IPS-18c (cell line): ENCODE results near the gene PARL.
A peak's percentile ranks its signal among the peaks of the same experiment; 100 is the strongest.

Source experiments
- H3K4me3 ChIP-seq: 2 replicates; pipeline ENCODE4 v1.7.0; 2013; ENCODE audit warnings: low read depth, mild to moderate bottlenecking, low read length, moderate library complexity; ENCODE audit not compliant: insufficient read depth
- H3K9me3 ChIP-seq: one replicate; pipeline ENCODE4 v1.6.1; 2013; ENCODE audit warnings: mild to moderate bottlenecking, low read length, moderate library complexity; ENCODE audit not compliant: control insufficient read depth, insufficient read depth

The PARL gene, protein sequence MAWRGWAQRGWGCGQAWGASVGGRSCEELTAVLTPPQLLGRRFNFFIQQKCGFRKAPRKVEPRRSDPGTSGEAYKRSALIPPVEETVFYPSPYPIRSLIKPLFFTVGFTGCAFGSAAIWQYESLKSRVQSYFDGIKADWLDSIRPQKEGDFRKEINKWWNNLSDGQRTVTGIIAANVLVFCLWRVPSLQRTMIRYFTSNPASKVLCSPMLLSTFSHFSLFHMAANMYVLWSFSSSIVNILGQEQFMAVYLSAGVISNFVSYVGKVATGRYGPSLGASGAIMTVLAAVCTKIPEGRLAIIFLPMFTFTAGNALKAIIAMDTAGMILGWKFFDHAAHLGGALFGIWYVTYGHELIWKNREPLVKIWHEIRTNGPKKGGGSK

DNA sequence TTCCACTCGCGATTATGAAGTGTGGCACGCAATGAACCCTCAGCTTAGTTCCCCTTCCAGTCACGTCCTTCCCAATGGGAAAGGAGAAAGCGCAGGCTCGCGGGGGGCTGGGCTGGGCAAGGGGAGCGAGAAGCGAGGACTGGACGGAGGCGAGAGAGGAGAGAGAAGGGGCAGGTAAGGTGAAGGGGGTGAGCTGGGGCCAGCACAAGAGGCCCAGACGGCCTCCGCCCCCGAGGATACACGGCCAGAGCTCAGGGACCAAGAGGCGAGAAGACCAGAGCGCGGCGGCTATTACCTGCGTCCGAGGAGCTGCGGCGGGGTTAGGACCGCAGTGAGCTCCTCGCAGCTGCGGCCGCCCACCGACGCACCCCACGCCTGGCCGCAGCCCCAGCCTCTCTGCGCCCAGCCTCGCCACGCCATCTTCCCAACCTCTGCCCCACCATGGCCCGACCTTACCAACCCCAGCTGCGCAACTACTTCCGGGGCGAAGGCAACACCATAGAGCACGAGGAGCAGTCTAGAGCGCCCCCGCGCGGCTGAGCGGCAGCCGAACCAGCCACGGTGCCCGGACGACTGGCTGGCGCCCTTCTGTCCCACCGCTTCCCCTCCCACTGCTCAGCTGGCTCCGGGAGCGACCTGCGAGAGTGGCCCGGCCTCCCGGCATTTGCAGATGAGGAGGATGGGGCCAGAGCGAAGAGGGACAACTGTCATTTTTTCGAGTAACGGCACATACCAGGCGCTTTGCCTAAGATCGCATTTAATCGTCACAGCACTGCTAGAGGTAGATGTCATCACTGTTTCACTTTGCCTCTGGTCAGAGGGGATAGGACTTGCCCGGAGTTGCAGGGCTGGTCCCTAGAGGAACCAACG, at the start of gene PARL:
TSS of gene PARL (minus strand) at position 454 of the 870 bp plus-strand sequence. CDS start at position 420, 34 bp downstream.
- peak within 1 kb of the TSS; percentile 95 for H3K4me3 ChIP-seq
- H3K9me3 ChIP-seq, result no peaks in the 10 kb centered on the region

DNA sequence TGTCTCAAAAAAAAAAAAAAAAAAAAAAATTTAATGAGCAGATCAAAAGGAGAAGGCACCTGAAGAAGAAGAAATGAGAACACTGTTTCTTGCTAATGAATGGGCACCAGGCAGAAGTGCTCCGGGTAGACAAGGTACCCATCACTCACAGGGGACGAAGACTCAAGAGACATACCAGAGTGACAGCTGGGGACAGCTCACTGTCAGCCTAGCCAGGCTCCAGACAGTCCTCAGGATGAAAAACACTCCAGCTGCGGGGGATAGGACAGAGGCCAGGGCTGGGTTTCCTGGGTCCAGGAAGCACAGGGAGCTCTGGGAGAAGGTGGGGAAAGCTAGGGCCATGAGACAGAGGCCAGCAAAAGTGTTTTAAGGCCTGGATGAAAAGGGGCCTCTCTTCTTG, 48.5 kb upstream of the PARL start:
- Histone ChIP-seq H3K9me3 (no peaks in the 10 kb centered on the region), H3K4me3 (no peak overlapping the region)

- no peak overlapping the region for H3K4me3 ChIP-seq
- no peaks in the 10 kb centered on the region for H3K9me3 ChIP-seq
Observed at GRCh38 chr3:183931881-183932280, 47.2 kb upstream of the PARL start.

DNA sequence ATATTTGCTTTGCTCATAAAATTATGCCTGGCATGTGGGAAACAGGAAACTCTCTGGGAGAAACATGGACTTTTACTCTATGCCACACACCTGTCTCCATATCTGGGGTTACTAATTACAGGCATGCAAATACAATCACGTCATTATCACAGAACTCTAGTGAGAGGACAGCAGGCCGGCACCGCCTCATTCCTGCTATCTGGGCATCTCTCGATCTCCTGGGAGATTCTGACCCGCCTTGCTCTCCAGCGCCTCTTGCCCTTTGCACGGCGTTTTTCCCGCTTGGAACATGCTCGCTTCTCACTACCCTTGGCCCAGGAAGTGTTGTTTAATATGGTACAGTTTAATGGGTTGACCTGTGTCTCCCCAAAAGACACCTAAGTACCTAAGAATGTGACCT, 45.4 kb upstream of the PARL start:
- H3K9me3 ChIP-seq, result no peaks in the 10 kb centered on the region
- no peak overlapping the region for H3K4me3 ChIP-seq

- H3K4me3 ChIP-seq, result no peak overlapping the region
- H3K9me3 ChIP-seq, result no peaks in the 10 kb centered on the region
Observed at GRCh38 chr3:183927059-183927458, 42.4 kb upstream of the PARL start.

DNA sequence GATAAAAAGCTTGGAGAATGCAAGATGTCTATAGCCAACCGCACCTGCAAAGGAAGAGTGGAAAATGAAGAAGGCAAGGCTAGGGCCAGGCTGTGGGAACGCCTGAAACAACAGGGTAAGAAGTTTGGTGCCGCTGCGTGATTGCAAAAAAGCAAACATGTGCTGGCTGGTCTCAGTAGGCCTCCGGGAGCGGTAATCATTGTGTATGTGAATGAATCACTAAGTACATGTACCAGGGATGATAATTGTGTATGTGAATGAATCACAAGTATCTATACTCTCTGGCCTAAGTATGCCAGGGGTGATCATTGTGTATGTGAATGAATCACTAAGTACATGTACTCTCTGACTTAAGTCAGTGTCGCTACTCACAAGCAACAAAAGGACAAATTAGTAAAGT, 40.3 kb upstream of the PARL start:
- H3K9me3 ChIP-seq, result no peaks in the 10 kb centered on the region
- H3K4me3 ChIP-seq, result no peak overlapping the region

GRCh38 chr3:183924543-183924942, 39.9 kb upstream of the PARL start:
- Histone ChIP-seq H3K4me3 (no peak overlapping the region), H3K9me3 (no peaks in the 10 kb centered on the region)

- Histone ChIP-seq H3K9me3 (no peaks in the 10 kb centered on the region), H3K4me3 (no peak overlapping the region)
Observed at GRCh38 chr3:183922421-183922820, 37.7 kb upstream of the PARL start.

DNA sequence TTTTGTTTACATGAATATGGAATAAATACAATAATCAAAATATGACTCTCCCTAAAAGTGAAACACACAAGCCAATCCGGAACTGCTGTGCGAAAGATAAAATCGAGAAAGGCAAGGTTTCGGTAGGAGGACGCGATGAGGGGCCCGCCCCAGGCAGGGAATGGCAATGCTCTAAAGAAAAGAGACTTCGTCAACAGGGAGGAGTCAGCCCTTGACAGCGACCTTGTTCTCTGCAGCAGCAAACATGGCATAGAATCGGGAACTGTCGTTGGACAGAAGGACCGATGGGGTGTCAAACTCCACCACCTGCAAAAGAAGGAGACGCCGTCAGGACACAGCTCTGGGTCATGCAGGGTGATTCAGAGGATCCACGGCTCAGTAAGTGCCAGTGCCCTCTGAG, 36.4 kb upstream of the PARL start:
- Histone ChIP-seq H3K4me3 (no peak overlapping the region; the same call in 1 of the 2 replicates), H3K9me3 (no peaks in the 10 kb centered on the region)

- Histone ChIP-seq H3K4me3 (no peak overlapping the region), H3K9me3 (no peaks in the 10 kb centered on the region)
Observed at GRCh38 chr3:183920416-183920815, 35.7 kb upstream of the PARL start.

GRCh38 chr3:183918178-183918577, 33.5 kb upstream of the PARL start:
- Histone ChIP-seq H3K9me3 (no peaks in the 10 kb centered on the region), H3K4me3 (no peak overlapping the region)

DNA sequence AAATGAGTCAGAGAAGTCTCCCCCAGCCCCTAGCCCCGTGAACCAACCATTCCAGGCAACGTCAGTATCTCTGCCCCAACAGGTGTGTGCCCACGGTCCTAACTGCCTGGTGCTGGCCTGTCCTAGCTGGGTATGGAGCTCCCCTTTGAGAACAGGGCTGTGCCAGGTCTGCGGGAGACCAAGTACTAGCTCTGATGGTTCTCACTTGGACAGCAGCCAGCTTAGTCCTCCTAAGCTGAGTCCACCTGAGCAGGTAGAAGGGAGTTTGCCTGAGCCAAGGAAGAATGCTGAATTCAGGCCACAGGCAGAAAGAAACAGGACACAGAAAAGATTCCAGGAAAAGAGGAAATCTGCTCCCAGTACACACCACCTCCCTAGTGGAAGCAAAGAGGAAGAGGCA, 33.1 kb upstream of the PARL start:
- Histone ChIP-seq H3K4me3 (no peak overlapping the region), H3K9me3 (no peaks in the 10 kb centered on the region)

- H3K4me3 ChIP-seq, result no peak overlapping the region
Observed at GRCh38 chr3:183914856-183915255, 30.2 kb upstream of the PARL start.

GRCh38 chr3:183913580-183913920, 28.9 kb upstream of the PARL start:
- Histone ChIP-seq H3K4me3 (no peak overlapping the region), H3K9me3 (no peaks in the 10 kb centered on the region)

More at GRCh38 chr3:183914856-183915255, 30.2 kb upstream of the PARL start:
- no peaks in the 10 kb centered on the region for H3K9me3 ChIP-seq

DNA sequence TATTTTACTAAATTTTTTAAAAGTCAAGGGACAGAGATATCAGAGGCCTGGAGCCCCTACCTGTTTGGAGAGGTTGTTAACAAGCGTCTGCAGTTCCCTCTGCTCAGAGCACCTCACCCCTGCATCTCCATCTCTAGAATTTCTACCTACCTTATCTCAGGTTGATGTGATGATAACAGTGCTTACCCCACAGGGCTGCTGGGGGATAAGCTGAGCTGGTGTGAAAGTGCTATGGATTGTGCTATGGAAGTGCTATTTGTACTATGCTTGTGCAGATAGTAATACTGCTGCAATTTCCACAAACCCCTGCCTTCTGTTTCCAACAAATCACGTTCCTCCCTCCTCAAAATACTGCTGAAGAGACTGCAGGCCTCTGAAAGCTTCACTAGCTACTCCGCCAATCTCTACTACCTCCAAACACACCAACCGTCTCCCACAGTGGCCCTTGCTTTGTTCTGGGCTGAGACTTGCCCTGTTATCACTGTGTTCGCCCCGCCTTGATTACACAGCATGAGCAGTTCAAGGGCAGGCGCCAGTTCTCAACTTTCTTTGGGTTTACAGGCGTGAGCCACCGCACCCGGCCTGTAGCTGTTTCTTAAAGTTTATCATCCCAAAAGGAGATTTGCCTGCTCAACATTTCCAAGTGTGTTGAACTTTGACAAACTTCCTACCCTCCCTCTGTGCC, 28.4 kb upstream of the PARL start:
- H3K9me3 ChIP-seq, result no peaks in the 10 kb centered on the region
- H3K4me3 ChIP-seq, result no peak overlapping the region

GRCh38 chr3:183911763-183912506, 27.3 kb upstream of the PARL start:
- Histone ChIP-seq H3K9me3 (no peaks in the 10 kb centered on the region), H3K4me3 (no peak overlapping the region)

DNA sequence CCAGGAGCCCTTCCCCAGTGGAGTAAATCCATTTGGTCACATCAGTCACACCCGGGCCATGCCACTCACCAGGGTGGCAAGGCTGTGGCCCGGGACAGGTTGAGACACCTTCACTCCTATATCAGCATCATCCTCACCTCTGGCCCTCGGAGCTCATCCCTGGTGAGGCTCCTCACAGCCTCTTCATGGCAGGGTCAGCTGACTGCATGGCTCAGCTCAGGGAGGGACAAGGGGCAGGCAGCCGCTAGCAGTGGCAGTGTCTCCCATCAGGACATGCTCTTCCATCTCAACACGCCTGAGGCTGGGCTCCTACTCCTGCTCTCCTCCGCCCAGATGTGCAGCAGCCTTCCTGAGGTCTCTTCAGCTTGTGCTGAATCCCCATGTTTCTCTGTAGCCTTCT, 26.4 kb upstream of the PARL start:
- Histone ChIP-seq H3K9me3 (no peaks in the 10 kb centered on the region), H3K4me3 (no peak overlapping the region)
